Parathyroid adenoma (tissue), 2 donors: Measurements from ENCODE around the gene NQO2.

Source experiments
- H2AFZ ChIP-seq: fragments of 300-600 bp; sonication (generic); one replicate; pipeline ENCODE4 v1.7.0; 2017; ENCODE audit warnings: antibody characterized with exemption, mild to moderate bottlenecking
- H3K27ac ChIP-seq: fragments of 300-600 bp; sonication (generic); one replicate; pipeline ENCODE4 v1.7.0; 2017
- H3K27me3 ChIP-seq: fragments of 300-600 bp; sonication (generic); one replicate; pipeline ENCODE4 v1.7.0; 2017; ENCODE audit warnings: low read length; ENCODE audit not compliant: control insufficient read depth, insufficient read depth
- H3K36me3 ChIP-seq: fragments of 300-600 bp; sonication (generic); one replicate; pipeline ENCODE4 v1.7.0; 2017; ENCODE audit warnings: low read length; ENCODE audit not compliant: control insufficient read depth, insufficient read depth
- H3K4me1 ChIP-seq: fragments of 300-600 bp; sonication (generic); one replicate; pipeline ENCODE4 v1.7.0; 2017; ENCODE audit warnings: control low read depth
- H3K4me2 ChIP-seq: fragments of 300-600 bp; sonication (generic); one replicate; pipeline ENCODE4 v1.7.0; 2017; ENCODE audit warnings: low read length
- H3K4me3 ChIP-seq: fragments of 300-600 bp; sonication (generic); one replicate; pipeline ENCODE4 v1.7.0; 2017; ENCODE audit warnings: low read depth, low read length
- H3K79me2 ChIP-seq: fragments of 300-600 bp; sonication (generic); one replicate; pipeline ENCODE4 v1.7.0; 2017; ENCODE audit warnings: control low read depth
- H3K9ac ChIP-seq: fragments of 300-600 bp; sonication (generic); one replicate; pipeline ENCODE4 v1.7.0; 2017; ENCODE audit warnings: mild to moderate bottlenecking
- H3K9me3 ChIP-seq: fragments of 300-600 bp; sonication (generic); one replicate; pipeline ENCODE4 v1.7.0; 2017; ENCODE audit warnings: low read length; ENCODE audit not compliant: control insufficient read depth
- TF ChIP-seq, protein P1 (sequence below): fragments of 300-600 bp; sonication (generic); IDR thresholded peaks from one replicate; pipeline ENCODE4 v1.7.0; 2017; ENCODE audit warnings: antibody characterized with exemption, mild to moderate bottlenecking
- donor health status: primary hyperparathyroidism.

Gene NQO2

DNA sequence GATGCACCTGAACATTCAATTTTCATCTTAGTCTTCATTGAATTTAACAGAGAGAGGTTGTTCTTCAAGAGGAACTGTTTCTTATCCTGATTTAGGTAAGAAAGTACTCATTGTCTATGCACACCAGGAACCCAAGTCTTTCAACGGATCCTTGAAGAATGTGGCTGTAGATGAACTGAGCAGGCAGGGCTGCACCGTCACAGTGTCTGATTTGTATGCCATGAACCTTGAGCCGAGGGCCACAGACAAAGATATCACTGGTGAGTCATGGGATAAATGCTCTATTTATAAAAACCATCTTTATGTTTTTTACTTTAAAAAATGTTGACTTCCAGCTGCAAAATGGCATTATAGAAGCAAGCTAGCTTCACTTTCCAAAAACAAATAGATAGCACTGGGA is 10.2 kb downstream of the NQO2 start:
- H3K4me3 ChIP-seq, result no peak overlapping the region

DNA sequence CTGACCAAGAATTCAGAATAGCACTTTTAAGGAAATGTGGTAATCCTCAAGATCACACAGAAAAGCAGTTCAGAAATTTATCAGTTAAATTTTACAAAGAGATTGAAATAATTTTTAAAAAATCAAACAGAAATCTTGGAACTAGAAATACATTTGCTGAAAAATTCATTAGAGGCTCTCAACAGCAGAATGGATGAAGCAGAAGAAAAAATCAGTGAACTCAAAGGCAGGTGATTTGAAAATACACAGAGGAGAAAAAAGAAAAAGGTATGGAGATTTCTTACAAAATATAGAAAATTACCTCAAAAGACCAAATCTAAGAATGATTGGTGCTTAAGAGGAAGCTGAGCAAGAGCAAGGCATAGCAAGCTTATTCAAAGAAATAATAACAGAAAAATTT is 11.5 kb downstream of the NQO2 start:
- Histone ChIP-seq H3K4me3 (no peak overlapping the region), H3K4me1 (no peaks in the 10 kb centered on the region), H3K36me3 (no peaks in the 10 kb centered on the region), H3K27ac (no peak overlapping the region), H2AFZ (no peak overlapping the region), H3K4me2 (no peak overlapping the region), H3K9me3 (no peaks in the 10 kb centered on the region), H3K27me3 (no peaks in the 10 kb centered on the region), H3K79me2 (no peaks in the 10 kb centered on the region), H3K9ac (no peak overlapping the region)
- TF ChIP-seq, protein P1, sequence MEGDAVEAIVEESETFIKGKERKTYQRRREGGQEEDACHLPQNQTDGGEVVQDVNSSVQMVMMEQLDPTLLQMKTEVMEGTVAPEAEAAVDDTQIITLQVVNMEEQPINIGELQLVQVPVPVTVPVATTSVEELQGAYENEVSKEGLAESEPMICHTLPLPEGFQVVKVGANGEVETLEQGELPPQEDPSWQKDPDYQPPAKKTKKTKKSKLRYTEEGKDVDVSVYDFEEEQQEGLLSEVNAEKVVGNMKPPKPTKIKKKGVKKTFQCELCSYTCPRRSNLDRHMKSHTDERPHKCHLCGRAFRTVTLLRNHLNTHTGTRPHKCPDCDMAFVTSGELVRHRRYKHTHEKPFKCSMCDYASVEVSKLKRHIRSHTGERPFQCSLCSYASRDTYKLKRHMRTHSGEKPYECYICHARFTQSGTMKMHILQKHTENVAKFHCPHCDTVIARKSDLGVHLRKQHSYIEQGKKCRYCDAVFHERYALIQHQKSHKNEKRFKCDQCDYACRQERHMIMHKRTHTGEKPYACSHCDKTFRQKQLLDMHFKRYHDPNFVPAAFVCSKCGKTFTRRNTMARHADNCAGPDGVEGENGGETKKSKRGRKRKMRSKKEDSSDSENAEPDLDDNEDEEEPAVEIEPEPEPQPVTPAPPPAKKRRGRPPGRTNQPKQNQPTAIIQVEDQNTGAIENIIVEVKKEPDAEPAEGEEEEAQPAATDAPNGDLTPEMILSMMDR, result no peak

More for the DNA sequence above, 10.2 kb downstream of the NQO2 start:
- no peak overlapping the region for H3K4me2 ChIP-seq
- TF ChIP-seq, protein P1, result no peak
- no peaks in the 10 kb centered on the region for H3K36me3 ChIP-seq
- H2AFZ ChIP-seq, result no peak overlapping the region
- H3K9ac ChIP-seq, result no peak overlapping the region
- H3K9me3 ChIP-seq, result no peaks in the 10 kb centered on the region
- no peak overlapping the region for H3K27ac ChIP-seq
- no peaks in the 10 kb centered on the region for H3K79me2 ChIP-seq
- H3K4me1 ChIP-seq, result no peaks in the 10 kb centered on the region
- no peaks in the 10 kb centered on the region for H3K27me3 ChIP-seq

DNA sequence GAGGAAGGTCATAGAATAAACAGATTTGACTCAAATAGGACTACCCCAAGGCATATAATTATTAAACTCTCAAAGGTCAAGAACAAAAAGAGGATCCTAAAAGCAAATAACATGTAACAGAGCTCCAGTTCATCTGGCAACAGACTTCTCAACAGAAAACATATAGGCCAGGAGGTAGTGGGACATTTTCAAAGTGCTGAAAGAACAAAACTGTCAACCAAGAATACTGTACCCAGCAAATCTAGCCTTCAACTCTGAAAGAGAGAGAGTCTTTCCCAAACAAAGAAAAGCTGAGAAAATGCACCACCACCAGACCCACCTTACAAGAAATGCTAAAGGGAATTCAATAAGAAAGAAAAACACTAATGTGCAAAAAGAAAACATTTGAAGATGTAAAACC is 11.9 kb downstream of the NQO2 start:
- H3K27ac ChIP-seq, result no peak overlapping the region
- TF ChIP-seq, protein P1, result no peak
- no peaks in the 10 kb centered on the region for H3K27me3 ChIP-seq
- H2AFZ ChIP-seq, result no peak overlapping the region
- no peak overlapping the region for H3K9ac ChIP-seq
- H3K79me2 ChIP-seq, result no peaks in the 10 kb centered on the region
- H3K9me3 ChIP-seq, result no peaks in the 10 kb centered on the region
- no peak overlapping the region for H3K4me3 ChIP-seq
- no peaks in the 10 kb centered on the region for H3K4me1 ChIP-seq
- no peak overlapping the region for H3K4me2 ChIP-seq
- no peaks in the 10 kb centered on the region for H3K36me3 ChIP-seq

DNA sequence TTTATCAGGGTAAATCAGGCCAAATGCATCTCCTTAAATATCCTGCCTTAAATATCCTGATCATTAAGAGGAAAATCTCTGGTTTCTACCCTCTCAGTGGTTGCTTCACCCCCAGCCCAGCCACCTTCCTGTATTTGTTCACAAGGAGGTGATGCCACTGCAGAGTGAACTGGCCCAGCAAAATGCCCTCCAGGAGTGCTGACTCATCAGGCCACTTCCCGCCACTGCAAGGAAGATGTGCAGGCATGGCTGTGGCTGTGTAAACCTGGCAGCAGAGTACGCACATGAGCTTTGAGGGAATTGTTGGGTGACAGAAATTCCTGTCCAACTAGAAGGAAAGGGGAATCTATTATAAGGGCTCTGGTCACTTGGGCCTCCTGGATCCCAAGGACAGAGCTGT is 13.8 kb downstream of the NQO2 start:
- TF ChIP-seq, protein P1, result no peak

DNA sequence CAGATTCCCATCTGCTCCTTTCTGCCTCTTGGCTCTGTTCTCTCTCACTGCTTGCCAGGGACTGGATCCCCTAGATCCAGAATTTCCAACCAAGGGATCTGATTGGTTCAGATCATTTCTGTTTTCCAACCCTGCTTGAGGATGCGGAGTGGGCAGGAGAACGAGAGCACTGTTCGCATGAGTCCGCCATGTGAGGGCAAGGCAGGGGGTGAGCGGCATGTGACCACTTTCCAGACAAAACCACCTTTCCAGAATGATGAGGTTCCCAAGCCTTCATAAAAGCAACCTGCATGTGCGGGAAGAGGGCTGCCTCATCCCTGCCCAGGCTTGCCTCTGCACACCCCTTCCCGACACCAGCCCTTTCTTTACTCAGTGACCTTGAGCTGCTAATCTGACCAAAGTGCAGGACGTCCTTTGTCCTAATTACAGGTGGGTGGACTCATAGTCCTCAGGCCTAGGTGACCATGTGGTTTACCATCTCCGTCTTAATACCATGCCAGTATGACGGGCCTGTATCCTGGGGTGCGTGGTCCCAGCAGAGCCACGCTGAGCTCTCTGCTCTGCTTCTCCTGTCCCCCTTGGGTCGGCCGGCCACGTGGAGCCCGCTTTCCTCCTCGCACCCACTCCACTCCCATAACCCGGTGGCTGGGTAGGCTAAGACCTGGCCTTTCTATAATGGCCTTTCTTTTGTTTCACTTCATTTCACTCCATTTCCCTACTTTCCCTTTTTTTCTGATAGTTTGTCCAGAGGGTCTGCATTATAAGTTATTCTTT is 14.4 kb downstream of the NQO2 start:
- H3K4me1 ChIP-seq, result no peaks in the 10 kb centered on the region
- no peaks in the 10 kb centered on the region for H3K27me3 ChIP-seq
- H3K9ac ChIP-seq, result no peak overlapping the region
- H3K36me3 ChIP-seq, result no peaks in the 10 kb centered on the region
- TF ChIP-seq, protein P1, result no peak
- no peak overlapping the region for H3K4me3 ChIP-seq
- H3K79me2 ChIP-seq, result no peaks in the 10 kb centered on the region
- H3K9me3 ChIP-seq, result no peaks in the 10 kb centered on the region
- H3K4me2 ChIP-seq, result no peak overlapping the region
- H2AFZ ChIP-seq, result no peak overlapping the region
- H3K27ac ChIP-seq, result no peak overlapping the region

More for the DNA sequence above, 13.8 kb downstream of the NQO2 start:
- H3K9ac ChIP-seq, result no peak overlapping the region
- H3K4me1 ChIP-seq, result no peaks in the 10 kb centered on the region
- H3K36me3 ChIP-seq, result no peaks in the 10 kb centered on the region
- H3K79me2 ChIP-seq, result no peaks in the 10 kb centered on the region
- no peak overlapping the region for H3K4me3 ChIP-seq
- no peaks in the 10 kb centered on the region for H3K27me3 ChIP-seq
- no peak overlapping the region for H2AFZ ChIP-seq
- H3K9me3 ChIP-seq, result no peaks in the 10 kb centered on the region
- H3K27ac ChIP-seq, result no peak overlapping the region
- H3K4me2 ChIP-seq, result no peak overlapping the region
